GM19035 (cell line): ENCODE results near the gene C6orf52.
"Not testable (repeated sequence)": the region's sequence is repeated elsewhere in the genome, so short reads cannot be mapped to it uniquely, and the experiment has no call there.

ENCODE experiments used
- ATAC-seq: cut with Tn5 transposase; IDR thresholded peaks from one replicate; pipeline ENCODE4 v1.9.1; 2021; ENCODE audit not compliant: unreplicated experiment

The C6orf52 gene

GRCh38 chr6:10713962-10714361, 19.5 kb upstream of the C6orf52 start:
- no peak for ATAC-seq

DNA sequence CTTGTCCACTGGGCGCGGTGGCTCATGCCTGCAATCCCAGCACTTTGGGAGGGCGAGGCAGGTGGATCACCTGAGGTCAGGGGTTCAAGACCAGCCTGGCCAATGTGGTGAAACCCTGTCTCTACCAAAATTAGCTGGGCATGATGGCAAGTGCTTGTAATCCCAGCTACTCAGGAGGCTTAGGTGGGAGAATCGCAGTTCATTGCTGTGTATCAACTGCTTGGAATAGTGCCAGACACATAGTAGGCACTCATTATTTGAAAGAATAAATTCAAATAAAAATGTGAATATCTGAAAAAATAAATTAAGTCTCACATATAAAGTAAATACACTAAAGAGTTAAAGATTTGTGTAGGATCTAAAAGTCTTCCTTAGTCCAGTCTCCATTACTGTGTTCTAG, 2.2 kb upstream of the C6orf52 start:
- ATAC-seq = no peak

DNA sequence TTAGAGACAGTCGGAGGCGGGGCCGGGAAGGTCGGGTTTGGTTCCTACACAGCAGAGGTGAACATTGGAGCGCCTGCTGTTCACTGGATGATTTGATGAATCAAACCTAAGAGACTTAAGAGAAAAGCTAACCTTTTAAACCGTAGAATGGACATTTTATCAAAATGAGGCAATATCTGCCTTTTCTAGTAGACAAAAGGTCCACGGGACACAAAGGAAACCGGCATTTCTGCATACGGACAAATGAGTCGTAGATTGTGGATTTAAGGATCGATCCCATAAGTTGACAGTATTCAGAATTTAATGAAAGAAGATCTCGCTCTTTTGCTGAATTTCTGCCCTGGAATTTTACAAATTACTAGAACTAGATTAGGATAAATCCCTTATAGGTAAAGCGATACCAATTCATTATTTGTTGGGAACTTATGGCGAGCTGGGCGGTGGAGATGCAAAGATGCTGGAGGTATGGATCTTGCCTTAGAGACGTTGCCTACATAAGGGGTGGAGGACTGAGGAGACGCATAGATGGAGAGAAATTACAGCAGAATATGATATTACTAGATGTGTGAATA, 756 bp upstream of the C6orf52 start:
- no peak for ATAC-seq

GRCh38 chr6:10692965-10693538, 1.4 kb downstream of the C6orf52 start:
- no peak for ATAC-seq

DNA sequence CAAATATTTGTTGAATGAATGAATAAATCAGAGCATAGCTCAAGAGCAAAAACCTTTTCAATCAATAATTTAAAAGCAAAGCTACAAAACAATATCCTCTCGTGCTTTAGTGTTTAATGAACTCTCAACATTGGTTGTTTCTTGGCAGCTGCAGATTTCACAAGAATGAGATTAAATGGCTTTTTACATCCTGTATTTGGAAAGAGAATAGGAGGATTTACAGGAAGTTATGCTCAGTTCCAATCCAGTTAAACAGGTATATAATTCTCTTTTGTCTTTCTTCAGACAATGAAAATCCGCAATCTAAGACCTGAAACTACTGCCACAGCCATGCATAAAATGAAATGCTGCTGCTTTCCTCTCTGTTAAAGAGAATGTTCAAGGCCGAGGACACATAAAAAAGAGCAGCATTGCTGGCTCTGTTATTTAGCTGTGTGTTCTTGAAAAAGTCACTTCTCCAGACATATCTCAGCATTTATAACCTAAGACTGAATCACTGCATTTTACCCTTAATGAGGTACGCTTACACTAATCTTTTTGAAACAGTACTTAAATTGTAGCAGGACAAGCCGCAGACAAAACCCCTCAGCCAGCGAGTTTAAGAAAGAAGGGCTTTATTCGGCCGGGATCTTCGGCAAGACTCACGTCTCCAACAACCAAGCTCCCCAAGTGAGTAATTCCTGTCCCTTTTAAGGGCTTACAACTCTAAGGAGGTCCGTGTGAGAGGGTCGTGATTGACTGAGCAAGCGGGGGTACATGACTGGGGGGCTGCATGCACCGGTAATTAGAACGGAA, 3.6 kb downstream of the C6orf52 start:
- no peak for ATAC-seq

GRCh38 chr6:10687582-10687981, 6.8 kb downstream of the C6orf52 start:
- no peak for ATAC-seq

DNA sequence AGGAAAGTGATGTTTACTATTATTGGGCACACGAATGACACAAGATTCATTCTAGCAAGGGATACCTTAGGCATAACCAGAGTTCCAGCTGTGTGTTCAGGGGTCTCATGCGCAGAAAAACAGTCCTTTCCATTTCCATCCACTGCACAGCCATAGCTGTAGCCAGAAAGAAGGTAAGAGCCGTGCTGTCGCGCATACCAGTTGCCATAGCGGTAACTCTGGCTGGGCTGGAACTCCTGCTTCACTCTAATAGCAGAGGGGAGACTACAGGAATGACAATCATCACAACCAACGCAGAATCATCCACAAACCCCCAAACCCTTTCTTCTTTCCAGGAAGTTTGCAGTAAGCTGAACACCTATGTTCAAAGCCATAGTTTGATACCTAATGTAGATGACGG, 7.5 kb downstream of the C6orf52 start:
- no peak for ATAC-seq

- ATAC-seq = no peak
Observed at GRCh38 chr6:10685092-10685915, 9.1 kb downstream of the C6orf52 start.

GRCh38 chr6:10684618-10685017, 9.8 kb downstream of the C6orf52 start:
- no peak for ATAC-seq

GRCh38 chr6:10682355-10682988, 11.9 kb downstream of the C6orf52 start:
- no peak for ATAC-seq

DNA sequence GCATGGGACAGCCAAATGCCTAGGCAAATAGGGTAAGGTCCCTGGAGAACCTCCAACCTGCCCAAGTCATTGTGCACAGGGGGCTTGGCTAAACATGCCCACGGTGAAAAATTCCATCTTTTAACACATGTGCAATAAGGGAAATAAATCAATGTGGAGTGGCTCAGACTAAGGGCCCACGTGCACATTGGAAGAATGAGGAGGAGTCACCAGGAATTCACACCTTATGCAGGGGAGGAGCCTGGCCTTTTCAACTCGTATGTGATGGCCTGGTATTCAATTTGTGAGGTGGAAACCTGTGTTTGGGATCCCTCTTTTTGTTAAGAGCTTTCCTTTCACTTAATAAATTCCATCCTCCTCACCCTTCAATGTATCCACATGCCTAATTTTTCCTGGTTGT, 12.6 kb downstream of the C6orf52 start:
- no peak for ATAC-seq

- no peak for ATAC-seq
Observed at GRCh38 chr6:10678456-10678855, 16.0 kb downstream of the C6orf52 start.

DNA sequence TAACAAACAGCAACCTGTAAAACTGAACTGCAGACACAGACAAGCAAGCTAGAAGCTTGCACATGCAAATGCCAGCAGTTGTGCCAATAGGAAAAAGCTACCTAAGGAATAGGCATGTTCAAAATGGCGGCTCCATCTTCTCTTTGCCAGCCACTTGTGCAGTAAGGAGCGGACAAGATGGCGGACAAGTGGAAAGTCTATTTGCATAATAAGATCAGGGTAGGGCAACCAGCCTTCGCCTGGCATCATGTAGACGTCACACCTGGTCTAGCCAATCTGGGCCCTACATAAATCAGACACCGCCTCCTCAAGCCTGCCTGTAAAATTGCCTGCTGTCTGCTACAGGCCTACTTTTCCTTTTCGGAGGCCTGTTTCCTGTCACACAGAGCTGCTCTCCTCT, 18.0 kb downstream of the C6orf52 start:
- ATAC-seq = no peak

GRCh38 chr6:10668126-10668917, 26.1 kb downstream of the C6orf52 start:
- ATAC-seq = no peak

- not testable (repeated sequence) for ATAC-seq
Observed at GRCh38 chr6:10665595-10665994, 28.8 kb downstream of the C6orf52 start.

GRCh38 chr6:10662742-10663141, 31.7 kb downstream of the C6orf52 start:
- ATAC-seq = no peak

DNA sequence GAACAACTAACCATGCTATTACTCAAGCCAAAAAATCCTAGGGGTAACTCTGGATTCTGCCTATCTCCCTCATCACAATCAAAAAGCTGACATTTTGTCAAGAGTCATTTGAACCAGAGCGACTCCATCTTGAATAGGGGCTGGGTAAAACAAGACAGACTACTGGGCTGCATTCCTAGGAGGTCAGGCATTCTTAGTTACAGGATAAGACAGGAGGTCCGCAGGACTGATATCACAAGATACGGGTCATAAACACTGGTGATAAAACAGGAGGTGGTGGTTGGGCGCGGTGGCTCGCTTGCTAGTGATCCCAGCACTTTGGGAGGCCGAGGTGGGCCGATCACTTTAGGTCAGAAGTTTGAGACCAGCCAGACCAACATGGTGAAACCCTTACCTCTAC, 32.2 kb downstream of the C6orf52 start:
- ATAC-seq = no peak

- not testable (repeated sequence) for ATAC-seq
Observed at GRCh38 chr6:10660431-10661191, 33.8 kb downstream of the C6orf52 start.

DNA sequence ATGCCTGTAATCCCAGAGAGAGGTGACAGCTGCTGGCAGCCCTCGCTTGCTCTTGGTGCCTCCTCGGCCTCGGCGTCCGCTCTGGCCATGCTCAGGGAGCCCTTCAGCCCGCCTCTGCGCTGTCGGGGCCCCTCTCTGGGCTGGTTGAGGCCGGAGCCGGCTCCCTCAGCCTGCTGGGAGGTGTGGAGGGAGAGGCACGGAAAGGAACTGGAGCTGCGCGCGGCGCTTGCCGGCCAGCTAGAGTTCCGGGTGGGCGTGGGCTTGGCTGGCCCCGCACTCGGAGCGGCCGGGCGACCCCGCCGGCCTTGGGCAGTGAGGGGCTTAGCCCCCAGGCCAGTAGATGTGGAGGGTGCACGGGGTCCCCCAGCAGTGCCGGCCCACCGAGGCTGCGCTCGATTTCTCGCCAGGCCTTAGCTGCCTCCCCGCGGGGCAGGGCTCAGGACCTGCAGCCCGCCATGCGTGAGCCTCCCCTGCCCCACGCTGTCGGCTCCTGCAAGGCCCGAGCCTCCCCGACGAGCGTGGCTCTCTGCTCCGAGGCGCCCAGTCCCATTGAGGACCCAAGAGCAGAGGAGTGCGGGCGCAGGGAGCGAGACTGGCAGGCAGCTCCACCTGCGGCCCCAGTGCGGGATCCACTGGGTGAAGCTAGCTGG, 34.6 kb downstream of the C6orf52 start:
- ATAC-seq = no peak
